ENCODE measurements around the gene FLT1.

DNA sequence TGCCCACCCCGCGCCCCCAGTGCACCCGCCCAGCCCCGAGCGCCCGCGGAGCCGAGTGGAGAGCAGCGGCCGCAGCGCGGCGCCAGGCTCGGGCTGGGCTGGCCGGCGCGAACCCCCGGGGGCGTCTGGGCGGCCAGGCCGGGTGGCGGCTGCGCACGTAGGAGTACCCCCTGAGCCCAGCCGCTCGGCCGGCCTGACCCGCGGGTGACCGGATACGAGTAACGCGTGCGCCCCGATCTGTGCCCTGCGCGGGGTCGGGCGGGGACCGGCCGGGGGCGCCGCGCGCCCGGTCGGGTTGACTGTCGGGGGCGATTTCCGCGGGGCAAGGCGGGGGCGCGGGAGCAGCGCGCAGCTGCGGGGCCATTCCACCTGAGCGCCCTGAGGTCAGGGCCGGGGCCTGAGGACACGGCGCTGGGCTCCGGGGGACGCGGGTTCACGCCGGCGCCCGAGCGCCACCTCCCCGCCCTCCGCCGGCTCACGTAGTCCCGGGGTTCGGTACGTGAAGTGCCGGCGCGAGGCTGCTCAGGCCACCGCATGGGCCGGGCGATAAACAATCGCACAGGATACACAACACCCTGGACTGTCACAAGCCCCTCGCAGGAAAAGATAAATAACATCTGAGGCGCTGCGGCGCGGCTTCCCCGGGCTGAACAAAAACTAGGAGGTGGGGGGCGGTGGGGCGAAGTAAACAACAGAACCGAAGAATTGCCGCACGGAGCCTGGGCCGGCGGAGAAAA lies 37.6 kb upstream of the FLT1 start:
- TF ChIP-seq FOXP2 (optimal IDR thresholded peaks at IDR 0.05; ENCODE audit: borderline replicate concordance, extremely low read depth, extremely low read length, insufficient read depth) (no peak), SIN3A (IDR thresholded peaks at IDR 0.05; ENCODE audit: borderline replicate concordance, insufficient read depth, low read length) (no peak)
